PC-9 (cell line): ENCODE measurements around the gene CD27. TPM values are rescaled to one million over a fixed set of nuclear protein-coding genes. Genes with fewer than 3 reads are reported as not detected.

ENCODE experiments used
- BruUV-seq: library from RNA; stranded (reverse); fragments of 400-500 nt; replicated peaks from 2 replicates; lab custom pipeline; 2021; lab: Mats Ljungman, UMichigan
- CTCF ChIA-PET: fragments of 300-600 bp; sonication (Branson Sonifier 250); formaldehyde crosslinking; loops from one replicate; lab custom pipeline; 2022; ENCODE audit warnings: antibody characterized with exemption; lab: Charles Lee
- POLR2A ChIA-PET: fragments of 300-600 bp; sonication (Branson Sonifier 250); formaldehyde crosslinking; loops from one replicate; lab custom pipeline; 2022; ENCODE audit warnings: antibody characterized with exemption; ENCODE audit not compliant: unreplicated experiment; lab: Charles Lee
- DNase-seq, 2 experiments: peaks; one replicate each; pipeline versions ENCODE4 v3.0.0 to v3.0.0-alpha.2; 2015 to 2022; ENCODE audit warnings: mixed read lengths in 1 of 2
- H2AFZ ChIP-seq: fragments of 200-600 bp; sonication (generic); 2 replicates; pipeline ENCODE4 v1.8.1; 2017; ENCODE audit warnings: antibody characterized with exemption
- H3F3A ChIP-seq: fragments of 200-600 bp; sonication (generic); 2 replicates; pipeline ENCODE4 v1.8.1; 2017; ENCODE audit warnings: antibody characterized with exemption, mild to moderate bottlenecking, low read depth; ENCODE audit not compliant: insufficient read depth
- H3K27ac ChIP-seq: fragments of 200-600 bp; sonication (generic); 2 replicates; pipeline ENCODE4 v1.6.1; 2016; ENCODE audit warnings: mixed run types
- H3K27me3 ChIP-seq: fragments of 200-600 bp; sonication (generic); 2 replicates; pipeline ENCODE4 v1.6.1; 2016; ENCODE audit warnings: low read depth, mixed run types; ENCODE audit not compliant: insufficient read depth
- H3K36me3 ChIP-seq: fragments of 200-600 bp; sonication (generic); 2 replicates; pipeline ENCODE4 v1.6.1; 2016; ENCODE audit warnings: low read depth, mixed run types
- H3K4me1 ChIP-seq: fragments of 200-600 bp; sonication (generic); replicated peaks from 2 replicates; pipeline ENCODE4 v1.6.1; 2016; ENCODE audit warnings: mixed run types; ENCODE audit not compliant: insufficient read depth
- H3K4me2 ChIP-seq: fragments of 200-600 bp; sonication (generic); 2 replicates; pipeline ENCODE4 v1.6.1; 2017; ENCODE audit warnings: mixed run types
- H3K4me3 ChIP-seq: fragments of 200-600 bp; sonication (generic); 2 replicates; pipeline ENCODE4 v1.6.1; 2016; ENCODE audit warnings: mixed run types
- H3K79me2 ChIP-seq: fragments of 200-600 bp; sonication (generic); 2 replicates; pipeline ENCODE4 v1.6.1; 2017; ENCODE audit warnings: low read depth, mixed run types
- H3K9me2 ChIP-seq: fragments of 200-600 bp; sonication (generic); 2 replicates; pipeline ENCODE4 v1.8.1; 2017; ENCODE audit warnings: mild to moderate bottlenecking; ENCODE audit not compliant: insufficient read depth
- H3K9me3 ChIP-seq: fragments of 200-600 bp; sonication (generic); 2 replicates; pipeline ENCODE4 v1.8.1; 2016; ENCODE audit warnings: low read depth; ENCODE audit not compliant: insufficient read depth
- H4K20me1 ChIP-seq: fragments of 200-600 bp; sonication (generic); 2 replicates; pipeline ENCODE4 v1.8.1; 2017; ENCODE audit not compliant: insufficient read depth
- CTCF ChIP-seq: fragments of 200-600 bp; sonication (generic); conservative IDR thresholded peaks from 2 replicates; pipeline ENCODE4 v1.6.1; 2017; ENCODE audit warnings: mixed run types, antibody characterized with exemption, mild to moderate bottlenecking, moderate library complexity
- EZH2 ChIP-seq: fragments of 200-600 bp; sonication (generic); IDR thresholded peaks from 2 replicates; pipeline ENCODE4 v1.8.0; 2017; ENCODE audit warnings: antibody characterized with exemption, low read depth
- intact Hi-C: fragments of 100-400 bp; cut with micrococcal nuclease; formaldehyde crosslinking; loops from one replicate; pipeline ENCODE4 v1.10.0; 2022; ENCODE audit not compliant: unreplicated experiment
- total RNA-seq: library from RNA; stranded (reverse); gene quantifications from 2 replicates; pipeline ENCODE4 v1.2.3, GENCODE V29; 2021

The CD27 gene
- total RNA-seq, 1 experiment from 2014 or later: not detected

GRCh38 chr12:6423267-6424007 is 21.3 kb upstream of the CD27 start:
- Histone ChIP-seq H3F3A (peaks cover 5% of the 10 kb centered on the region; the same call in 1 of the 2 replicates), H3K27me3 (no peaks in the 10 kb centered on the region), H3K4me2 (peak overlapping the region; percentile 8; the same call in 1 of the 2 replicates), H3K9me3 (no peaks in the 10 kb centered on the region), H2AFZ (no peak overlapping the region), H3K79me2 (no peaks in the 10 kb centered on the region), H3K9me2 (peaks cover 2% of the 10 kb centered on the region; the same call in 1 of the 2 replicates), H3K4me1 (0 out of 2 replicates have a peak, but pooled peaks cover 3% of the 10 kb centered on the region), H3K4me3 (no peak overlapping the region), H3K27ac (no peak overlapping the region), H4K20me1 (no peaks in the 10 kb centered on the region), H3K36me3 (no peaks in the 10 kb centered on the region)
- POLR2A ChIA-PET: interaction anchor here (0.5 to 1.0 kb wide), 2 partner anchors 42 to 111 kb away, joined by 4 to 6 read pairs; no protein-coding TSS in a partner anchor
- BruUV-seq: no TSS peak
- CTCF ChIA-PET: interaction anchor here (0.6 to 3.1 kb wide), 6 partner anchors 18 to 109 kb away, joined by 3 to 24 read pairs (median 4); no protein-coding TSS in a partner anchor
- TF ChIP-seq CTCF (peak; percentile 95), EZH2 (no peak)
- peak; percentile 81 to 82 for DNase-seq
- intact Hi-C loops: loop anchor here (1.0 to 5.0 kb wide), 7 partner anchors 42 to 356 kb away; partner anchors contain the start of genes IFFO1 and MRPL51

- no peak overlapping the region for H2AFZ ChIP-seq
- no peak for DNase-seq
- H3K4me1 ChIP-seq: 0 out of 2 replicates have a peak, but pooled peaks cover 3% of the 10 kb centered on the region
- H4K20me1 ChIP-seq: no peaks in the 10 kb centered on the region
- H3K27me3 ChIP-seq: no peaks in the 10 kb centered on the region
- no peak overlapping the region for H3K27ac ChIP-seq
- peak overlapping the region; percentile 8; the same call in 1 of the 2 replicates for H3K4me2 ChIP-seq
- ChIA-PET CTCF (interaction anchor here (0.6 to 3.1 kb wide), 5 partner anchors 26 to 109 kb away, joined by 3 to 24 read pairs (median 4); no protein-coding TSS in a partner anchor), POLR2A (interaction anchor here (0.5 to 1.0 kb wide), 2 partner anchors 41 to 110 kb away, joined by 4 to 6 read pairs; no protein-coding TSS in a partner anchor)
- intact Hi-C loops: loop anchor here (5.0 kb wide), 1 partner anchor 133 kb away; the partner anchor contains the start of gene IFFO1
- H3F3A ChIP-seq: peaks cover 8% of the 10 kb centered on the region; the same call in 1 of the 2 replicates
- BruUV-seq: no TSS peak
- H3K9me3 ChIP-seq: no peaks in the 10 kb centered on the region
- no peak overlapping the region for H3K4me3 ChIP-seq
- H3K36me3 ChIP-seq: no peaks in the 10 kb centered on the region
- no peaks in the 10 kb centered on the region for H3K9me2 ChIP-seq
- TF ChIP-seq EZH2 (no peak), CTCF (no peak)
- no peaks in the 10 kb centered on the region for H3K79me2 ChIP-seq
Measured at GRCh38 chr12:6424008-6424347, 20.8 kb upstream of the CD27 start.

GRCh38 chr12:6424866-6425265 is 19.9 kb upstream of the CD27 start:
- Histone ChIP-seq H3K9me2 (no peaks in the 10 kb centered on the region), H3K27ac (no peak overlapping the region)

More at GRCh38 chr12:6424866-6425265, 19.9 kb upstream of the CD27 start:
- Histone ChIP-seq H3F3A (peaks cover 13% of the 10 kb centered on the region), H4K20me1 (no peaks in the 10 kb centered on the region), H3K27me3 (no peaks in the 10 kb centered on the region), H2AFZ (no peak overlapping the region), H3K4me2 (no peak overlapping the region), H3K4me1 (peaks cover 8% of the 10 kb centered on the region), H3K36me3 (no peaks in the 10 kb centered on the region), H3K79me2 (no peaks in the 10 kb centered on the region), H3K9me3 (no peaks in the 10 kb centered on the region), H3K4me3 (no peak overlapping the region)
- no peak for DNase-seq
- no TSS peak for BruUV-seq
- POLR2A ChIA-PET: no interaction called here
- no peak for TF ChIP-seq EZH2
- TF ChIP-seq CTCF: no peak
- intact Hi-C loops: loop anchor here (5.0 kb wide), 1 partner anchor 132 kb away; the partner anchor contains the start of gene IFFO1
- CTCF ChIA-PET: interaction anchor here (3.1 kb wide), 1 partner anchor 41 kb away, joined by 24 read pairs; no protein-coding TSS in a partner anchor
